LNCaP clone FGC (cell line): ENCODE results near the gene KIF19.

Experiments
- DNase-seq: peaks from one replicate; pipeline ENCODE4 v3.0.0-alpha.2; 2011; ENCODE audit warnings: low read depth
- H3K4me3 ChIP-seq: 2 replicates; pipeline ENCODE4 v1.5.1; 2011; ENCODE audit warnings: mild to moderate bottlenecking, low read depth, low read length, control low read depth
- TF ChIP-seq, protein P1 (sequence below): IDR thresholded peaks from 2 replicates; pipeline ENCODE4 v1.5.1; 2012; ENCODE audit warnings: mild to moderate bottlenecking; ENCODE audit not compliant: control insufficient read depth, insufficient read depth; ENCODE audit errors: extremely low read depth

The KIF19 gene

GRCh38 chr17:74393346-74393942 lies 67.4 kb downstream of the KIF19 start:
- TF ChIP-seq, protein P1, sequence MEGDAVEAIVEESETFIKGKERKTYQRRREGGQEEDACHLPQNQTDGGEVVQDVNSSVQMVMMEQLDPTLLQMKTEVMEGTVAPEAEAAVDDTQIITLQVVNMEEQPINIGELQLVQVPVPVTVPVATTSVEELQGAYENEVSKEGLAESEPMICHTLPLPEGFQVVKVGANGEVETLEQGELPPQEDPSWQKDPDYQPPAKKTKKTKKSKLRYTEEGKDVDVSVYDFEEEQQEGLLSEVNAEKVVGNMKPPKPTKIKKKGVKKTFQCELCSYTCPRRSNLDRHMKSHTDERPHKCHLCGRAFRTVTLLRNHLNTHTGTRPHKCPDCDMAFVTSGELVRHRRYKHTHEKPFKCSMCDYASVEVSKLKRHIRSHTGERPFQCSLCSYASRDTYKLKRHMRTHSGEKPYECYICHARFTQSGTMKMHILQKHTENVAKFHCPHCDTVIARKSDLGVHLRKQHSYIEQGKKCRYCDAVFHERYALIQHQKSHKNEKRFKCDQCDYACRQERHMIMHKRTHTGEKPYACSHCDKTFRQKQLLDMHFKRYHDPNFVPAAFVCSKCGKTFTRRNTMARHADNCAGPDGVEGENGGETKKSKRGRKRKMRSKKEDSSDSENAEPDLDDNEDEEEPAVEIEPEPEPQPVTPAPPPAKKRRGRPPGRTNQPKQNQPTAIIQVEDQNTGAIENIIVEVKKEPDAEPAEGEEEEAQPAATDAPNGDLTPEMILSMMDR = no peak
- no peak overlapping the region for H3K4me3 ChIP-seq
- DNase-seq = no peak

GRCh38 chr17:74394275-74394950 lies 68.4 kb downstream of the KIF19 start:
- no peak for DNase-seq
- TF ChIP-seq, protein P1 = no peak

DNA sequence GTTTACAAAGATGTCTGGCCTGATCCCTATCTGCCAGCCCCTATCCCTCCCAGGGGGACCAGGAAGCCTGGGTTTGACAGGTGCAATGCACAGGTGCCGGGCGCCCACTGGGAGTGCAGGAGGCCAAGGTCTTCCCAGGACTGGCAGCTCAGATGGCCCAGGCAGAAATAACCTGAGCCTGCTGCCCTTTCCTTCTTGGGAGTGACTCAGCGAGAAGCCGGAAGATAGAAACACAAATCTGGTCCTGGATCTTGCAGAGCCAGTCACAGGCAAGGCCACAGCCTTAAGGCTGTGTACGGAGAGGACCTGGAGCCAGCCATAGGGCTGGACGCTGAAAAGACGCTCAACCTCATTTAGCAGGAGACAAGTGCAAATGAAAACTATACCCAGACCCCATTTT lies 69.0 kb downstream of the KIF19 start:
- no peak for DNase-seq
- TF ChIP-seq, protein P1 = no peak
- H3K4me3 ChIP-seq = no peak overlapping the region

More at GRCh38 chr17:74394275-74394950, 68.4 kb downstream of the KIF19 start:
- no peak overlapping the region for H3K4me3 ChIP-seq

GRCh38 chr17:74396567-74396966 lies 70.5 kb downstream of the KIF19 start:
- TF ChIP-seq, protein P1 = no peak
- H3K4me3 ChIP-seq = no peak overlapping the region
- DNase-seq = no peak

GRCh38 chr17:74402048-74402447 lies 76.0 kb downstream of the KIF19 start:
- H3K4me3 ChIP-seq = no peak overlapping the region
- TF ChIP-seq, protein P1 = no peak
- DNase-seq = no peak

- TF ChIP-seq, protein P1 = no peak
Observed at GRCh38 chr17:74403512-74404137, 77.6 kb downstream of the KIF19 start.

More at GRCh38 chr17:74403512-74404137, 77.6 kb downstream of the KIF19 start:
- no peak overlapping the region for H3K4me3 ChIP-seq
- no peak for DNase-seq
